Neuronal stem cell (in vitro differentiated cells): ENCODE results near the gene MED23.

Experiments used
- DNase-seq: peaks from one replicate; pipeline ENCODE4 v3.0.0-alpha.2; 2013; ENCODE audit warnings: low spot score
- H2AFZ ChIP-seq: one replicate; pipeline ENCODE4 v1.6.1; 2013; ENCODE audit warnings: mild to moderate bottlenecking, low read length, inconsistent platforms
- H2AK5ac ChIP-seq: 2 replicates; pipeline ENCODE4 v1.6.1; 2013; ENCODE audit warnings: low read depth, mild to moderate bottlenecking, inconsistent platforms, low read length, moderate library complexity, mixed read lengths
- H2BK120ac ChIP-seq: 2 replicates; pipeline ENCODE4 v1.6.1; 2013; ENCODE audit warnings: low read depth, mild to moderate bottlenecking, inconsistent platforms, low read length, moderate library complexity, mixed read lengths
- H2BK12ac ChIP-seq: one replicate; pipeline ENCODE4 v1.6.1; 2013; ENCODE audit warnings: low read length, inconsistent platforms
- H2BK15ac ChIP-seq: 2 replicates; pipeline ENCODE4 v1.6.1; 2013; ENCODE audit warnings: mild to moderate bottlenecking, low read length, inconsistent platforms, mixed read lengths
- H2BK5ac ChIP-seq: one replicate; pipeline ENCODE4 v1.6.1; 2013; ENCODE audit warnings: inconsistent platforms, mild to moderate bottlenecking, low read length, moderate library complexity
- H3K14ac ChIP-seq: one replicate; pipeline ENCODE4 v1.6.1; 2013; ENCODE audit warnings: low read length, inconsistent platforms
- H3K18ac ChIP-seq: 2 replicates; pipeline ENCODE4 v1.6.1; 2013; ENCODE audit warnings: low read length, inconsistent platforms
- H3K23ac ChIP-seq: 2 replicates; pipeline ENCODE4 v1.6.1; 2013; ENCODE audit warnings: low read depth, mild to moderate bottlenecking, mixed read lengths, low read length, inconsistent platforms; ENCODE audit not compliant: poor library complexity
- H3K27ac ChIP-seq: replicated peaks from 3 replicates; pipeline ENCODE4 v1.5.1; 2013; ENCODE audit warnings: low read length, inconsistent platforms
- H3K27me3 ChIP-seq, 3 experiments: 2 replicates each; pipeline ENCODE4 v1.6.1; 2013; ENCODE audit warnings: low read length in 3 of 3, mild to moderate bottlenecking in 2 of 3, inconsistent platforms in 1 of 3, low read depth in 1 of 3, mixed read lengths in 1 of 3, moderate library complexity in 1 of 3; ENCODE audit not compliant: control insufficient read depth in 3 of 3, insufficient read depth in 3 of 3
- H3K36me3 ChIP-seq, 2 donors: replicated peaks in 1 of 2; 2 replicates each; pipeline ENCODE4 v1.6.1; 2013; ENCODE audit warnings: low read length in 2 of 2; ENCODE audit not compliant: control insufficient read depth in 2 of 2, insufficient read depth in 2 of 2
- H3K4ac ChIP-seq: 2 replicates; pipeline ENCODE4 v1.6.1; 2013; ENCODE audit warnings: inconsistent platforms, mild to moderate bottlenecking, low read length, moderate library complexity
- H3K4me1 ChIP-seq, 2 donors: 1 replicate in 1 of 2; 2 replicates in 1 of 2; pipeline ENCODE4 v1.6.1; 2013; ENCODE audit warnings: low read length in 2 of 2, low read depth in 1 of 2; ENCODE audit not compliant: control insufficient read depth in 2 of 2, insufficient read depth in 1 of 2
- H3K4me2 ChIP-seq: one replicate; pipeline ENCODE4 v1.6.1; 2013; ENCODE audit warnings: mild to moderate bottlenecking, low read length, inconsistent platforms; ENCODE audit not compliant: insufficient read depth, poor library complexity, severe bottlenecking
- H3K4me3 ChIP-seq, 2 donors: 2 replicates each; pipeline ENCODE4 v1.5.1; 2013; ENCODE audit warnings: low read length in 2 of 2, mild to moderate bottlenecking in 2 of 2, inconsistent platforms in 1 of 2, moderate library complexity in 1 of 2
- H3K79me1 ChIP-seq: one replicate; pipeline ENCODE4 v1.6.1; 2013; ENCODE audit warnings: low read depth, mild to moderate bottlenecking, inconsistent platforms, low read length, moderate library complexity
- H3K9ac ChIP-seq: one replicate; pipeline ENCODE4 v1.6.1; 2013; ENCODE audit warnings: mild to moderate bottlenecking, low read depth, low read length, inconsistent platforms; ENCODE audit not compliant: poor library complexity
- H3K9me3 ChIP-seq, 2 donors: replicated peaks in 1 of 2; 2 replicates each; pipeline versions ENCODE3 to v1.6.1; 2013; ENCODE audit warnings: low read length in 2 of 2, mild to moderate bottlenecking in 2 of 2, inconsistent platforms in 1 of 2, low read depth in 1 of 2, mixed read lengths in 1 of 2, moderate library complexity in 1 of 2; ENCODE audit not compliant: control insufficient read depth in 2 of 2, insufficient read depth in 1 of 2
- H4K8ac ChIP-seq: one replicate; pipeline ENCODE4 v1.6.1; 2013; ENCODE audit warnings: low read depth, mild to moderate bottlenecking, inconsistent platforms, low read length, moderate library complexity
- H4K91ac ChIP-seq: one replicate; pipeline ENCODE4 v1.6.1; 2013; ENCODE audit warnings: low read length, low read depth, mild to moderate bottlenecking, inconsistent platforms; ENCODE audit not compliant: poor library complexity
- WGBS, 2 donors: extraction: QIAGEN DNeasy Blood & Tissue Kit; methylation state at CpG; one replicate each; pipeline ENCODE4 v1.1.7; 2013; ENCODE audit warnings: missing lambda C conversion rate in 2 of 2, mixed read lengths in 1 of 2; ENCODE audit not compliant: insufficient read length in 2 of 2, insufficient replicate concordance in 1 of 2; ENCODE audit errors: extremely low coverage in 2 of 2; 5-methylcytosine and 5-hydroxymethylcytosine counted together

Gene MED23

GRCh38 chr6:131656667-131657066 is 28.6 kb upstream of the MED23 start:
- H2BK15ac ChIP-seq = no peak overlapping the region
- H3K79me1 ChIP-seq = no peaks in the 10 kb centered on the region
- H2AFZ ChIP-seq = no peak overlapping the region
- no peak overlapping the region for H2AK5ac ChIP-seq
- H3K4me2 ChIP-seq = no peak overlapping the region
- no peak overlapping the region for H2BK120ac ChIP-seq
- DNase-seq = no peak
- no peaks in the 10 kb centered on the region for H3K9me3 ChIP-seq
- H3K18ac ChIP-seq = no peak overlapping the region
- no peak overlapping the region for H3K9ac ChIP-seq
- no peak overlapping the region for H3K4me3 ChIP-seq
- H2BK5ac ChIP-seq = no peak overlapping the region
- no peak overlapping the region for H3K23ac ChIP-seq
- no peak overlapping the region for H4K91ac ChIP-seq
- no peak overlapping the region for H3K27ac ChIP-seq
- H2BK12ac ChIP-seq = no peak overlapping the region
- H3K4me1 ChIP-seq = no peaks in the 10 kb centered on the region
- no peak overlapping the region for H3K4ac ChIP-seq
- H3K36me3 ChIP-seq = no peaks in the 10 kb centered on the region
- WGBS, 2 donors = no CpG with 5 or more reads among the region's 3 CpGs
- H3K27me3 ChIP-seq = no peaks in the 10 kb centered on the region
- no peak overlapping the region for H4K8ac ChIP-seq
- no peak overlapping the region for H3K14ac ChIP-seq

GRCh38 chr6:131655951-131656350 is 27.9 kb upstream of the MED23 start:
- H3K36me3 ChIP-seq = no peaks in the 10 kb centered on the region
- H3K9me3 ChIP-seq = no peaks in the 10 kb centered on the region
- no peak overlapping the region for H2AFZ ChIP-seq
- no peak overlapping the region for H4K91ac ChIP-seq
- H3K4me3 ChIP-seq = no peak overlapping the region
- no peak overlapping the region for H3K9ac ChIP-seq
- H3K4ac ChIP-seq = no peak overlapping the region
- no peak overlapping the region for H2BK120ac ChIP-seq
- no peak overlapping the region for H2AK5ac ChIP-seq
- no peak for DNase-seq
- H3K27ac ChIP-seq = no peak overlapping the region
- no peaks in the 10 kb centered on the region for H3K27me3 ChIP-seq
- WGBS, 2 donors = no CpG with 5 or more reads among the region's 2 CpGs
- no peak overlapping the region for H3K18ac ChIP-seq
- no peak overlapping the region for H3K14ac ChIP-seq
- H3K23ac ChIP-seq = no peak overlapping the region
- H3K4me2 ChIP-seq = no peak overlapping the region
- no peaks in the 10 kb centered on the region for H3K4me1 ChIP-seq
- H2BK15ac ChIP-seq = no peak overlapping the region
- H3K79me1 ChIP-seq = no peaks in the 10 kb centered on the region
- H2BK12ac ChIP-seq = no peak overlapping the region
- no peak overlapping the region for H2BK5ac ChIP-seq
- H4K8ac ChIP-seq = no peak overlapping the region

- Histone ChIP-seq H4K91ac (no peak overlapping the region), H3K18ac (no peak overlapping the region), H3K9ac (no peak overlapping the region), H2AFZ (no peak overlapping the region), H3K27me3 (no peaks in the 10 kb centered on the region), H3K4me2 (no peak overlapping the region), H3K23ac (no peak overlapping the region), H2AK5ac (no peak overlapping the region), H3K27ac (no peak overlapping the region), H3K4me1 (no peaks in the 10 kb centered on the region), H3K79me1 (no peaks in the 10 kb centered on the region), H3K14ac (no peak overlapping the region), H2BK120ac (no peak overlapping the region), H2BK15ac (no peak overlapping the region), H3K4me3 (no peak overlapping the region), H3K9me3 (no peaks in the 10 kb centered on the region), H2BK5ac (no peak overlapping the region), H3K36me3 (no peaks in the 10 kb centered on the region), H3K4ac (no peak overlapping the region), H2BK12ac (no peak overlapping the region), H4K8ac (no peak overlapping the region)
- no peak for DNase-seq
- no CpG with 5 or more reads among the region's 3 CpGs for WGBS, 2 donors
These were observed 27.3 kb upstream of the MED23 start for GRCh38 chr6:131655387-131655786.

- no peaks in the 10 kb centered on the region for H3K9me3 ChIP-seq
- no peak overlapping the region for H3K9ac ChIP-seq
- no peak overlapping the region for H2AFZ ChIP-seq
- H3K23ac ChIP-seq = no peak overlapping the region
- no peak overlapping the region for H3K27ac ChIP-seq
- no peak overlapping the region for H3K4me3 ChIP-seq
- H2BK120ac ChIP-seq = no peak overlapping the region
- no peaks in the 10 kb centered on the region for H3K4me1 ChIP-seq
- H3K27me3 ChIP-seq = no peaks in the 10 kb centered on the region
- H3K36me3 ChIP-seq = no peaks in the 10 kb centered on the region
- H2BK12ac ChIP-seq = no peak overlapping the region
- H2BK15ac ChIP-seq = no peak overlapping the region
- no peak overlapping the region for H2AK5ac ChIP-seq
- WGBS, 2 donors = no CpG with 5 or more reads among the region's 3 CpGs
- no peak overlapping the region for H2BK5ac ChIP-seq
- DNase-seq = no peak
- no peaks in the 10 kb centered on the region for H3K79me1 ChIP-seq
- no peak overlapping the region for H3K4me2 ChIP-seq
- H3K18ac ChIP-seq = no peak overlapping the region
- H4K8ac ChIP-seq = no peak overlapping the region
- no peak overlapping the region for H3K14ac ChIP-seq
- no peak overlapping the region for H3K4ac ChIP-seq
- H4K91ac ChIP-seq = no peak overlapping the region
These were observed 26.3 kb upstream of the MED23 start for GRCh38 chr6:131654326-131654725.
